CD4-positive, alpha-beta T cell treated with Interleukin-15 for 1 hour (primary cell): Measurements from ENCODE around the gene RIPK3.

Source experiments
- DNase-seq: peaks from one replicate; pipeline ENCODE4 v3.0.0-alpha.2; 2020

Gene RIPK3

DNA sequence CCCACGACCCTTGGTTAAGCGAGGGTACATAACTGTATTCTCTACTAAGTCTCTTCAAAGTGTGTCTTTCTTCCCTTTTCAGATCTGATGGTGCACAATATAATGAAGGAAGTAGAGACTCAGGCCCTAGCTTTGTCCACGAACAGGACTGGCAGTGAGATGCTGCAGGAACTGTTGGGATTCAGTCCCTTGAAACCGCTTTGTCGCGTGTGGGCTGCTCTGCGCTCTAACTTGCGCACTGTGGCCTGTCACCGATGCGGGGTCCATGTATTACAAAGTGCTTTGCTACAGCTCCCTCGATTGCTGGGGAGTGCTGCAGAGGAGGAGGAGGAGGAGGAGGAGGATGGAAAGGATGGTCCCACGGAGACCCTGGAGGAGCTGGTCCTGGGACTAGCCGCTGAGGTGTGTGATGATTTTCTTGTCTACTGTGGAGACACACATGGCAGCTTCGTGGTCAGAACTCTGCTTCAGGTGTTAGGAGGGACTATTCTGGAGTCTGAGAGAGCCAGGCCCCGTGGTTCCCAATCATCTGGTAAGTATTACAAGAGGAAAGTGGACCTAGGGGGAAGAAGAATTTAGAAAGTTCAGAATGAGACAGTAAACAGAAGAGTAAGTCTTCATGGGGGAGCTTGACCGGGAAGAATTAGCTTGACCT, 39.3 kb downstream of the RIPK3 start:
- DNase-seq: no peak

- DNase-seq: peak; percentile 87
Measured at GRCh38 chr14:24299255-24300191, 40.3 kb downstream of the RIPK3 start, which contains the start of the genes DHRS1 and NOP9. TSS of gene DHRS1 (minus strand) at chr14:24299780. CDS start at chr14:24299106, 674 bp downstream. TSS of gene NOP9 (plus strand) at chr14:24299850. CDS start at chr14:24299955, 105 bp downstream.

GRCh38 chr14:24298892-24299254, 40.9 kb downstream of the RIPK3 start:
- no peak for DNase-seq

GRCh38 chr14:24297190-24297964, 42.4 kb downstream of the RIPK3 start:
- DNase-seq: no peak

GRCh38 chr14:24296341-24297157, 43.2 kb downstream of the RIPK3 start:
- DNase-seq: peak; percentile 80

GRCh38 chr14:24293525-24293924, 46.3 kb downstream of the RIPK3 start:
- DNase-seq: no peak

GRCh38 chr14:24292118-24292807, 47.5 kb downstream of the RIPK3 start:
- DNase-seq: no peak

DNA sequence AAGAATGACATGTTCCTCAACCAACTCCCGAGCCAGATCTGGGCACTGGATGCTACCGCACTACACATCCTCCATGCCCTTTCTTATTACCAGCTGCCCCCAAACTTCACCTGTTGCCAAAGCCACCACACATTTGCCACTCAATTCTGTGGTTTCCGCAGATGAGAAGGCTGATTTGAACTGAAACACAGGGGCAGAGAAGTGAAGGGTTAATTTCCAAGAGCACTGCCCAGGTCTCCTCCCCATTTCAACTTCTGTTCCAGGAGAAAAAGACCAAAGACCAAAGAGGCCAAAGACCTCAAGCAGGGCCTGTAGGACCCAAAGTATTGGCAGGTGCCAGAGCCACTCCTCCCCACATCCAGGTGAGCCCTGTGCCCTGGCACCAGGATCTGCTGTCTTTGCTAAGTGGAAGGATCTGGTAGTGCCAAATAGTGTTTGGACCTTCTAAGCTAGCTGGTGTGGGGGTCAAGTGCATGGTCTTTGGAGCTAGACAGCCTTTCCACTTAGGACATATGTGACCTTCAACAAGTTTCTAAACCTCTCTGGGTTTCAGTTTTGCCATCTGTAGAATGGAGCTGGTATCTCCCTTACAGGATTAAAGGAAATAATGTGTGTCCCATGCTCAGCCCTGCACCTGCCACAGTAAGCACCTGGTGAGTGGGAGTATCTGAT, 48.2 kb downstream of the RIPK3 start:
- no peak for DNase-seq

DNA sequence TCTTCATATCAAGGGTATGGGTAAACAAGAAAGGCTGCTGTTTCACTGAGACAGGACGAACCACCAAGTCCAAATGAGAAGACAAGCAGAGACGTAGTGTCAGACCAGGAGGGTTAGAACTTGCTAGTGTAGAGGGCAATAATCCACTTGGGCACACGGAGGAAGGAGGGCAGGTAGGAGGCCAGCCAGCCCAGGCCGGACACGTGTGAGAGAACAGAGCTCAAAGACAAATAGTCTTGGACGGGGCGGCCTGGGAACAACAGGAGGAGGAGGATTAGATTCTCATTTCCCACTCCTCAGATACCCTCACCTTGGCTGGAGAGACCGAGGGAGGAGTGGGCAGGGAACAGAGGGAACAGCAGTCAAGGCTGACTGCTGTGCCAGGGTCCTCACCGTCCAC, 49.0 kb downstream of the RIPK3 start:
- DNase-seq: no peak

DNA sequence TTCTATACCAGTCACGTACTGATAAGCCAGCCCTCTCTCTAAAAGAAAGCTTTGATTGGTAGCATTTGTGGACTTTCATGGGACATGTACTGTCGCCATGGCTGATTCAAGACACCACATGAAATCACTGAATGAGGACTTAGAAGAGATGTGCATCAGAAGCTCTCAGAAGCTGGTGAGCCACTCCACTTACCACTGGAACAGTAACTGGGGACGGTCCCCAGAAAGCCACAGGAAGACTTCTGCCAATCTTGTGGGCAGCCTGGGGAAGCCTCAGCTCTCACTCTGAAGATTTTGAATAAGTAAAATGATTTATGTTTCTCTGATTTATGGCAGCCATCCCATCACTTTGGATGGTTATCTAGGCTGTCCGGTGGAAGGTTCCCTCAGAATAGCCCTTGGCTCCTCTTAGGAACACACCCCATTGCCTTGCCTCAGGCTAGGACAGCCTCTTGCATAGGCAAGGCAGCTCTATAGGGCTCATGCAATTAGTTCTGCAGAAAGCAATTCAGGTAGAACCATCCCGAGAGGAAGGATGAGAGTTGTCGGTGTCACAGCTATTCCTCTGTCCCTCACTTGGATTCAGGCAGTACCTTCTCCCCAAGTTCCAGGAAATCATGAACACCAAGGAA, 50.0 kb downstream of the RIPK3 start:
- no peak for DNase-seq

GRCh38 chr14:24286996-24287395, 52.8 kb downstream of the RIPK3 start:
- DNase-seq: no peak
